ENCODE results near the gene FGF16. TPM values are rescaled to one million over a fixed set of nuclear protein-coding genes. Genes with fewer than 3 reads are reported as not detected.

Gene FGF16
- total and polyA plus RNA-seq, 2 of the 8 experiments (the other 6 are each of a cell fraction or from before 2014, with no cell fraction given): 0.50 to 1.4 TPM

- no peak overlapping the region for H3K14ac ChIP-seq (ENCODE audit: insufficient read length)
- H3K27ac ChIP-seq (ENCODE audit: low read depth, low read length): no peak overlapping the region
- H4K20me1 ChIP-seq (replicated peaks in 1 of 2; ENCODE audit: control insufficient read depth in 1 of 2, insufficient read depth in 2 of 2, low read length in 2 of 2): no peaks in the 10 kb centered on the region
- H2BK5ac ChIP-seq (ENCODE audit: low read depth, low read length): no peak overlapping the region
- H3K4ac ChIP-seq (replicated peaks; ENCODE audit: insufficient read length, low read depth, low read length): no peak overlapping the region
- H2BK12ac ChIP-seq (ENCODE audit: low read depth, low read length): no peak overlapping the region
- H2BK20ac ChIP-seq (ENCODE audit: low read length): no peak overlapping the region
- no peaks in the 10 kb centered on the region for H3K79me1 ChIP-seq (ENCODE audit: low read depth, low read length)
- CTCF ChIA-PET (ENCODE audit: partially characterized antibody): interaction anchor here (0.7 to 1.7 kb wide), 3 partner anchors 11 to 254 kb away, joined by 3 to 6 read pairs (median 5); no protein-coding TSS in a partner anchor
- H3K4me3 ChIP-seq (ENCODE audit: extremely low read depth in 1 of 4, insufficient read depth in 2 of 4, low read depth in 3 of 4, low read length in 4 of 4): no peak overlapping the region
- DNase-seq (ENCODE audit: low read depth in 1 of 2, low spot score in 2 of 2) (no peak), FAIRE-seq (no peak)
- H3K79me2 ChIP-seq (ENCODE audit: control insufficient read depth in 1 of 2, insufficient read depth in 2 of 2, low read length in 2 of 2): no peaks in the 10 kb centered on the region
- no peak overlapping the region for H4K91ac ChIP-seq (replicated peaks; ENCODE audit: insufficient read length, low read length)
- no peaks in the 10 kb centered on the region for H3K4me1 ChIP-seq (replicated peaks in 1 of 4; ENCODE audit: control insufficient read depth in 3 of 4, insufficient read depth in 4 of 4, low read length in 3 of 4)
- H3K56ac ChIP-seq (replicated peaks; ENCODE audit: insufficient read length, low read depth, low read length): no peak overlapping the region
- H2BK15ac ChIP-seq (ENCODE audit: low read length): no peak overlapping the region
- H2AK5ac ChIP-seq (ENCODE audit: low read depth, low read length): no peak overlapping the region
- H3K9ac ChIP-seq (replicated peaks in 1 of 4; ENCODE audit: extremely low read depth in 1 of 4, low read depth in 3 of 4, low read length in 3 of 4): no peak overlapping the region
- no peak overlapping the region for H2BK120ac ChIP-seq (replicated peaks; ENCODE audit: low read depth, low read length)
- TF ChIP-seq BCL11A (IDR thresholded peaks at IDR 0.05; ENCODE audit: low read depth in 2 of 2, low read length in 2 of 2) (no peak), SRF (IDR thresholded peaks at IDR 0.05; ENCODE audit: low read depth, low read length) (no peak), TAF1 (IDR thresholded peaks at IDR 0.05; ENCODE audit: low read depth, low read length) (no peak), EP300 (IDR thresholded peaks at IDR 0.05; ENCODE audit: borderline replicate concordance in 1 of 2, low read depth in 2 of 2, low read length in 2 of 2) (no peak), NRF1 (IDR thresholded peaks at IDR 0.05; ENCODE audit: low read depth, low read length) (no peak), KDM4A (IDR thresholded peaks at IDR 0.05; ENCODE audit: low read depth, low read length, severe bottlenecking) (no peak), RNF2 (IDR thresholded peaks at IDR 0.05; ENCODE audit: borderline replicate concordance, low read depth, low read length, missing control alignments, poor library complexity, severe bottlenecking) (no peak), TAF7 (optimal IDR thresholded peaks at IDR 0.05; ENCODE audit: borderline replicate concordance, low read depth, low read length) (no peak), GABPA (IDR thresholded peaks at IDR 0.05; ENCODE audit: borderline replicate concordance, insufficient read depth, low read length) (no peak)
- WGBS, 2 experiments (ENCODE audit: extremely low coverage in 1 of 2, insufficient coverage in 1 of 2, insufficient read length in 1 of 2, insufficient replicate concordance in 2 of 2, low coverage in 1 of 2, low lambda C conversion rate in 2 of 2, missing lambda C conversion rate in 1 of 2): 100% methylated on average over 1 of the region's 1 CpG; no CpG with 5 or more reads in 1 of the 2 experiments
- H4K5ac ChIP-seq (ENCODE audit: insufficient read length, low read depth, low read length): no peak overlapping the region
- no peak overlapping the region for H4K8ac ChIP-seq (ENCODE audit: extremely low read depth, insufficient read depth, low read length)
- no peaks in the 10 kb centered on the region for H3K36me3 ChIP-seq (ENCODE audit: control insufficient read depth in 2 of 4, insufficient read depth in 4 of 4, low read length in 3 of 4)
- no peaks in the 10 kb centered on the region for H3K9me3 ChIP-seq (ENCODE audit: insufficient read depth in 2 of 2, low read depth in 1 of 2, low read length in 1 of 2)
- H3K18ac ChIP-seq (ENCODE audit: extremely low read depth, low read length): no peak overlapping the region
- no peak overlapping the region for H2AFZ ChIP-seq (ENCODE audit: low read length)
- POLR2A ChIA-PET (ENCODE audit: partially characterized antibody): no interaction called here
- no peak overlapping the region for H3K23ac ChIP-seq (ENCODE audit: insufficient read length)
- no peaks in the 10 kb centered on the region for H3K27me3 ChIP-seq (replicated peaks in 1 of 4; ENCODE audit: control insufficient read depth in 3 of 4, extremely low read depth in 1 of 4, insufficient read depth in 3 of 4, low read length in 3 of 4)
- H3K4me2 ChIP-seq (ENCODE audit: insufficient read depth in 1 of 2, low read depth in 2 of 2, low read length in 2 of 2): no peak overlapping the region
- no peaks in the 10 kb centered on the region for H3K23me2 ChIP-seq (ENCODE audit: low read depth, low read length)
These were observed 31.3 kb upstream of the FGF16 start for GRCh38 chrX:77415882-77416281.
